GM10248 (cell line): ENCODE measurements around the gene CNTN4.

Source experiments
- CTCF ChIA-PET: fragments of 300-600 bp; sonication (Branson Sonifier 250); formaldehyde crosslinking; extraction: SDS; loops from one replicate; lab custom pipeline; 2021; ENCODE audit warnings: antibody characterized with exemption; lab: Yijun Ruan, JAX
- POLR2A ChIA-PET: fragments of 350-650 bp; sonication (Branson Sonifier 250); formaldehyde crosslinking; extraction: SDS; loops from one replicate; lab custom pipeline; 2020; ENCODE audit warnings: antibody characterized with exemption; lab: Yijun Ruan, JAX
- DNase-seq: peaks from one replicate; pipeline ENCODE4 v3.0.0; 2012; ENCODE audit errors: extremely low spot score
- CTCF ChIP-seq: IDR thresholded peaks from 2 replicates; pipeline ENCODE4 v1.5.1; 2012; ENCODE audit warnings: mild to moderate bottlenecking, low read depth; ENCODE audit errors: extremely low read depth, missing control alignments, control extremely low read depth

The CNTN4 gene

GRCh38 chr3:2650746-2651145 is 552.1 kb downstream of the CNTN4 start:
- no peak for DNase-seq
- CTCF ChIA-PET: no interaction called here
- POLR2A ChIA-PET: no interaction called here
- no peak for TF ChIP-seq CTCF

- ChIA-PET CTCF (no interaction called here), POLR2A (no interaction called here)
- DNase-seq: no peak
- no peak for TF ChIP-seq CTCF
Observed at GRCh38 chr3:2652386-2652785, 553.7 kb downstream of the CNTN4 start.

GRCh38 chr3:2653706-2654105 is 555.0 kb downstream of the CNTN4 start:
- no peak for DNase-seq
- TF ChIP-seq CTCF: no peak
- POLR2A ChIA-PET: no interaction called here
- CTCF ChIA-PET: interaction anchor here (1.3 kb wide), 1 partner anchor 9 kb away, joined by 3 read pairs; no protein-coding TSS in a partner anchor

- POLR2A ChIA-PET: no interaction called here
- no peak for DNase-seq
- TF ChIP-seq CTCF: no peak
Observed at GRCh38 chr3:2655229-2655701, 556.6 kb downstream of the CNTN4 start.

GRCh38 chr3:2656806-2657777 is 558.4 kb downstream of the CNTN4 start:
- POLR2A ChIA-PET: no interaction called here
- DNase-seq: no peak
- no peak for TF ChIP-seq CTCF
- CTCF ChIA-PET: interaction anchor here (0.9 to 1.3 kb wide), 2 partner anchors 13 to 57 kb away, joined by 3 read pairs; no protein-coding TSS in a partner anchor

More at GRCh38 chr3:2655229-2655701, 556.6 kb downstream of the CNTN4 start:
- CTCF ChIA-PET: no interaction called here

GRCh38 chr3:2657971-2658370 is 559.3 kb downstream of the CNTN4 start:
- no peak for TF ChIP-seq CTCF
- no peak for DNase-seq
- POLR2A ChIA-PET: no interaction called here
- CTCF ChIA-PET: interaction anchor here (0.9 kb wide), 1 partner anchor 21 kb away, joined by 3 read pairs; no protein-coding TSS in a partner anchor
